GM12878 (cell line): ENCODE measurements around the gene ALDH1A3. TPM values are rescaled to one million over a fixed set of nuclear protein-coding genes. Genes with fewer than 3 reads are reported as not detected.

Experiments
- ATAC-seq: fragments of 200-7000 bp; cut with Tn5 transposase; 3 replicates; pipeline ENCODE4 v1.9.1; 2020; ENCODE audit warnings: mild to moderate bottlenecking, moderate library complexity
- BruUV-seq: library from RNA; stranded (reverse); fragments of 400-500 nt; replicated peaks from 2 replicates; lab custom pipeline; 2021; lab: Mats Ljungman, UMichigan
- CTCF ChIA-PET: fragments of 300-600 bp; sonication (Branson Sonifier 250); formaldehyde crosslinking; extraction: SDS; loops from one replicate; lab custom pipeline; 2021; ENCODE audit warnings: inconsistent platforms; lab: Yijun Ruan, JAX
- POLR2A ChIA-PET: fragments of 350-600 bp; formaldehyde crosslinking; extraction: SDS; loops from one replicate; lab custom pipeline; 2021; ENCODE audit warnings: inconsistent platforms; lab: Charles Lee
- RAD21 ChIA-PET: fragments of 300-600 bp; sonication (Branson Sonifier 250); formaldehyde crosslinking; loops from one replicate; lab custom pipeline; 2023; ENCODE audit warnings: antibody characterized with exemption; ENCODE audit not compliant: unreplicated experiment; lab: Charles Lee
- SMC1A ChIA-PET: fragments of 300-600 bp; sonication (Branson Sonifier 250); formaldehyde crosslinking; loops from one replicate; lab custom pipeline; 2023; ENCODE audit not compliant: unreplicated experiment, uncharacterized antibody; lab: Charles Lee
- DNase-seq: peaks from one replicate; pipeline ENCODE4 v3.0.0-alpha.2; 2011; ENCODE audit warnings: low read depth, low spot score
- FAIRE-seq: peaks from 3 replicates; lab custom pipeline; 2011; peaks lifted over from hg19 to GRCh38; lab: Jason Lieb, UNC
- H2AFZ ChIP-seq: 2 replicates; pipeline ENCODE4 v1.6.0; 2011; ENCODE audit warnings: low read depth, low read length, control low read depth; ENCODE audit not compliant: control insufficient read depth
- H3K27ac ChIP-seq: 2 replicates; pipeline ENCODE4 v1.5.1; 2011; ENCODE audit warnings: control low read depth; ENCODE audit not compliant: control insufficient read depth, insufficient read depth
- H3K27me3 ChIP-seq, 2 experiments: replicated peaks in 1 of 2; 2 replicates each; pipeline versions ENCODE4 v1.6.0 to v1.6.1; 2011; ENCODE audit warnings: low read length in 1 of 2; ENCODE audit not compliant: control insufficient read depth in 2 of 2, insufficient read depth in 2 of 2
- H3K36me3 ChIP-seq, 2 experiments: 2 replicates each; pipeline ENCODE4 v1.5.1; 2011; ENCODE audit warnings: low read length in 1 of 2; ENCODE audit not compliant: control insufficient read depth in 2 of 2, insufficient read depth in 2 of 2
- H3K4me1 ChIP-seq: 2 replicates; pipeline ENCODE4 v1.6.1; 2011; ENCODE audit warnings: mild to moderate bottlenecking, low read length, moderate library complexity, mixed read lengths; ENCODE audit not compliant: control insufficient read depth, insufficient read depth
- H3K4me2 ChIP-seq: 2 replicates; pipeline ENCODE4 v1.6.0; 2011; ENCODE audit warnings: control low read depth; ENCODE audit not compliant: control insufficient read depth, insufficient read depth
- H3K4me3 ChIP-seq: fragments of 200-600 bp; sonication (generic); 2 replicates; pipeline ENCODE4 v1.5.1; 2016
- H3K79me2 ChIP-seq: 2 replicates; pipeline ENCODE4 v1.6.0; 2011; ENCODE audit warnings: low read length; ENCODE audit not compliant: control insufficient read depth, insufficient read depth
- H3K9ac ChIP-seq: 2 replicates; pipeline ENCODE4 v1.8.0; 2011; ENCODE audit warnings: low read length, control low read depth, mixed read lengths; ENCODE audit not compliant: control insufficient read depth, insufficient read depth
- H3K9me3 ChIP-seq: replicated peaks from 3 replicates; pipeline ENCODE4 v1.5.1; 2011; ENCODE audit warnings: mild to moderate bottlenecking, low read length; ENCODE audit not compliant: control insufficient read depth, insufficient read depth
- H4K20me1 ChIP-seq: 2 replicates; pipeline ENCODE4 v1.6.0; 2011; ENCODE audit not compliant: control insufficient read depth, insufficient read depth
- BCL11A ChIP-seq: IDR thresholded peaks from 2 replicates; pipeline ENCODE4 v1.6.1; 2011; ENCODE audit warnings: low read depth, low read length
- DPF2 ChIP-seq: fragments of 450-650 bp; IDR thresholded peaks from 2 replicates; pipeline ENCODE4 v1.6.1; 2017; ENCODE audit warnings: mild to moderate bottlenecking
- FOXM1 ChIP-seq: IDR thresholded peaks from 2 replicates; pipeline ENCODE4 v1.6.1; 2012; ENCODE audit warnings: low read depth, mild to moderate bottlenecking, inconsistent platforms, low read length, moderate library complexity
- GABPA ChIP-seq: IDR thresholded peaks from 2 replicates; pipeline ENCODE4 v1.6.1; 2014; ENCODE audit warnings: antibody characterized with exemption, low read depth, mild to moderate bottlenecking, inconsistent platforms
- JUNB ChIP-seq: IDR thresholded peaks from 2 replicates; pipeline ENCODE4 v1.6.1; 2016; ENCODE audit warnings: antibody characterized with exemption, mild to moderate bottlenecking
- MXI1 ChIP-seq: fragments of 150-350 bp; IDR thresholded peaks from 2 replicates; pipeline ENCODE4 v1.6.1; 2011; ENCODE audit warnings: low read depth, mild to moderate bottlenecking, inconsistent platforms, low read length, improper control_type of control experiment
- POU2F2 ChIP-seq: IDR thresholded peaks from 3 replicates; pipeline ENCODE4 v1.6.1; 2011; ENCODE audit warnings: low read depth, mild to moderate bottlenecking, low read length, borderline replicate concordance
- RCOR1 ChIP-seq: conservative IDR thresholded peaks from 2 replicates; pipeline ENCODE4 v1.6.1; 2012; ENCODE audit warnings: low read depth, low read length, improper control_type of control experiment
- WGBS: methylation state at CpG from one replicate; pipeline ENCODE4 v1.1.6; 2016; ENCODE audit warnings: low lambda C conversion rate; ENCODE audit not compliant: insufficient replicate concordance, insufficient coverage; ENCODE audit errors: missing lambda C conversion rate; 5-methylcytosine and 5-hydroxymethylcytosine counted together
- in situ Hi-C: fragments of 300-500 bp; cut with MboI; formaldehyde crosslinking; loops from 9 replicates; pipeline ENCODE4 v1.14.3; 2018; ENCODE audit warnings: mixed read lengths
- intact Hi-C: fragments of 100-400 bp; cut with micrococcal nuclease; formaldehyde crosslinking; loops from one replicate; pipeline ENCODE4 v1.14.2; 2022; ENCODE audit not compliant: unreplicated experiment
- polyA plus RNA-seq, 11 experiments: library from polyadenylated mRNA; depleted of rRNA in 4 of 11; unstranded in 6 of 11; stranded (reverse) in 5 of 11; fragments of >200 nt; fragmentation: Nextera tagmentation in 4 of 11; fragmentation: Illumina TruSeq in 1 of 11; extraction: Ambion mirVana in 4 of 11; extraction: Trizol in 1 of 11; gene quantifications; 1 replicate in 1 of 11; 2 replicates in 10 of 11; pipeline versions ENCODE4 v1.2.1 to v1.2.3, GENCODE V29; 2011 to 2016; ENCODE audit warnings: inconsistent platforms in 2 of 11, missing spikeins in 2 of 11, low read depth in 1 of 11
- total RNA-seq, 4 experiments: library from RNA; depleted of rRNA in 3 of 4; stranded (reverse); fragments of >200 nt in 3 of 4; fragmentation: Illumina TruSeq in 1 of 4; extraction: Trizol in 1 of 4; gene quantifications; 2 replicates each; pipeline versions ENCODE4 v1.2.1 to v1.2.3, GENCODE V29; 2013 to 2021
- TF ChIP-seq, protein P1 (sequence below): fragments of 450-650 bp; formaldehyde crosslinking; IDR thresholded peaks from 2 replicates; pipeline ENCODE4 v1.4.0; 2020; ENCODE audit warnings: mild to moderate bottlenecking, moderate library complexity
- TF ChIP-seq, protein P2 (sequence below): IDR thresholded peaks from 2 replicates; pipeline ENCODE4 v1.6.1; 2012; ENCODE audit warnings: low read length, inconsistent platforms
- TF ChIP-seq, protein P3 (sequence below): IDR thresholded peaks from 2 replicates; pipeline ENCODE4 v1.6.1; 2011; ENCODE audit warnings: borderline replicate concordance, low read depth, mild to moderate bottlenecking, moderate library complexity, mixed read lengths, low read length; ENCODE audit not compliant: insufficient read depth; ENCODE audit errors: extremely low read length
- TF ChIP-seq, protein P4 (sequence below): IDR thresholded peaks from 2 replicates; pipeline ENCODE4 v1.6.1; 2012; ENCODE audit warnings: improper control_type of control experiment, low read depth, low read length; ENCODE audit not compliant: insufficient replicate concordance
- TF ChIP-seq, protein P5 (sequence below): IDR thresholded peaks from 2 replicates; pipeline ENCODE4 v1.6.1; 2012; ENCODE audit warnings: low read depth, low read length, improper control_type of control experiment

The ALDH1A3 gene
- total and polyA plus RNA-seq, 10 of the 15 experiments (the other 5 are each of a cell fraction or from before 2014, with no cell fraction given) = 0.06 to 0.69 (median 0.18) TPM

- Histone ChIP-seq H3K79me2 (no peaks in the 10 kb centered on the region), H3K9ac (no peak overlapping the region), H3K4me1 (no peaks in the 10 kb centered on the region), H2AFZ (no peak overlapping the region), H3K27me3 (peaks cover 1 to 5% of the 10 kb centered on the region in 2 experiments; a peak in 1 of 4 replicates), H3K4me3 (no peak overlapping the region), H3K9me3 (no peaks in the 10 kb centered on the region), H3K36me3 (no peaks in the 10 kb centered on the region), H4K20me1 (no peaks in the 10 kb centered on the region; the same call in 1 of the 2 replicates), H3K4me2 (no peak overlapping the region), H3K27ac (no peak overlapping the region)
- ATAC-seq (no peak), DNase-seq (no peak), FAIRE-seq (no peak)
- ChIA-PET CTCF (interaction anchor here (1.2 to 2.7 kb wide), 2 partner anchors 11 to 101 kb away, joined by 3 to 13 read pairs; no protein-coding TSS in a partner anchor), SMC1A (interaction anchor here (1.9 kb wide), 1 partner anchor 102 kb away, joined by 5 read pairs; no protein-coding TSS in a partner anchor), RAD21 (interaction anchor here (1.1 kb wide), 1 partner anchor 110 kb away, joined by 3 read pairs; no protein-coding TSS in a partner anchor), POLR2A (no interaction called here)
- WGBS = 53% methylated on average over 8 of the region's 8 CpGs
- BruUV-seq = no TSS peak
- in situ Hi-C loops (no loop called here), intact Hi-C loops (no loop called here)
- TF ChIP-seq POU2F2 (no peak), FOXM1 (no peak), JUNB (no peak), MXI1 (no peak), RCOR1 (no peak), DPF2 (no peak), GABPA (no peak), BCL11A (no peak)
- TF ChIP-seq, protein P1, sequence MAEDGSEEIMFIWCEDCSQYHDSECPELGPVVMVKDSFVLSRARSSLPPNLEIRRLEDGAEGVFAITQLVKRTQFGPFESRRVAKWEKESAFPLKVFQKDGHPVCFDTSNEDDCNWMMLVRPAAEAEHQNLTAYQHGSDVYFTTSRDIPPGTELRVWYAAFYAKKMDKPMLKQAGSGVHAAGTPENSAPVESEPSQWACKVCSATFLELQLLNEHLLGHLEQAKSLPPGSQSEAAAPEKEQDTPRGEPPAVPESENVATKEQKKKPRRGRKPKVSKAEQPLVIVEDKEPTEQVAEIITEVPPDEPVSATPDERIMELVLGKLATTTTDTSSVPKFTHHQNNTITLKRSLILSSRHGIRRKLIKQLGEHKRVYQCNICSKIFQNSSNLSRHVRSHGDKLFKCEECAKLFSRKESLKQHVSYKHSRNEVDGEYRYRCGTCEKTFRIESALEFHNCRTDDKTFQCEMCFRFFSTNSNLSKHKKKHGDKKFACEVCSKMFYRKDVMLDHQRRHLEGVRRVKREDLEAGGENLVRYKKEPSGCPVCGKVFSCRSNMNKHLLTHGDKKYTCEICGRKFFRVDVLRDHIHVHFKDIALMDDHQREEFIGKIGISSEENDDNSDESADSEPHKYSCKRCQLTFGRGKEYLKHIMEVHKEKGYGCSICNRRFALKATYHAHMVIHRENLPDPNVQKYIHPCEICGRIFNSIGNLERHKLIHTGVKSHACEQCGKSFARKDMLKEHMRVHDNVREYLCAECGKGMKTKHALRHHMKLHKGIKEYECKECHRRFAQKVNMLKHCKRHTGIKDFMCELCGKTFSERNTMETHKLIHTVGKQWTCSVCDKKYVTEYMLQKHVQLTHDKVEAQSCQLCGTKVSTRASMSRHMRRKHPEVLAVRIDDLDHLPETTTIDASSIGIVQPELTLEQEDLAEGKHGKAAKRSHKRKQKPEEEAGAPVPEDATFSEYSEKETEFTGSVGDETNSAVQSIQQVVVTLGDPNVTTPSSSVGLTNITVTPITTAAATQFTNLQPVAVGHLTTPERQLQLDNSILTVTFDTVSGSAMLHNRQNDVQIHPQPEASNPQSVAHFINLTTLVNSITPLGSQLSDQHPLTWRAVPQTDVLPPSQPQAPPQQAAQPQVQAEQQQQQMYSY = no peak
- TF ChIP-seq, protein P2, sequence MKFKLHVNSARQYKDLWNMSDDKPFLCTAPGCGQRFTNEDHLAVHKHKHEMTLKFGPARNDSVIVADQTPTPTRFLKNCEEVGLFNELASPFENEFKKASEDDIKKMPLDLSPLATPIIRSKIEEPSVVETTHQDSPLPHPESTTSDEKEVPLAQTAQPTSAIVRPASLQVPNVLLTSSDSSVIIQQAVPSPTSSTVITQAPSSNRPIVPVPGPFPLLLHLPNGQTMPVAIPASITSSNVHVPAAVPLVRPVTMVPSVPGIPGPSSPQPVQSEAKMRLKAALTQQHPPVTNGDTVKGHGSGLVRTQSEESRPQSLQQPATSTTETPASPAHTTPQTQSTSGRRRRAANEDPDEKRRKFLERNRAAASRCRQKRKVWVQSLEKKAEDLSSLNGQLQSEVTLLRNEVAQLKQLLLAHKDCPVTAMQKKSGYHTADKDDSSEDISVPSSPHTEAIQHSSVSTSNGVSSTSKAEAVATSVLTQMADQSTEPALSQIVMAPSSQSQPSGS = no peak
- TF ChIP-seq, protein P3, sequence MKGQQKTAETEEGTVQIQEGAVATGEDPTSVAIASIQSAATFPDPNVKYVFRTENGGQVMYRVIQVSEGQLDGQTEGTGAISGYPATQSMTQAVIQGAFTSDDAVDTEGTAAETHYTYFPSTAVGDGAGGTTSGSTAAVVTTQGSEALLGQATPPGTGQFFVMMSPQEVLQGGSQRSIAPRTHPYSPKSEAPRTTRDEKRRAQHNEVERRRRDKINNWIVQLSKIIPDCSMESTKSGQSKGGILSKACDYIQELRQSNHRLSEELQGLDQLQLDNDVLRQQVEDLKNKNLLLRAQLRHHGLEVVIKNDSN = no peak
- TF ChIP-seq, protein P4, sequence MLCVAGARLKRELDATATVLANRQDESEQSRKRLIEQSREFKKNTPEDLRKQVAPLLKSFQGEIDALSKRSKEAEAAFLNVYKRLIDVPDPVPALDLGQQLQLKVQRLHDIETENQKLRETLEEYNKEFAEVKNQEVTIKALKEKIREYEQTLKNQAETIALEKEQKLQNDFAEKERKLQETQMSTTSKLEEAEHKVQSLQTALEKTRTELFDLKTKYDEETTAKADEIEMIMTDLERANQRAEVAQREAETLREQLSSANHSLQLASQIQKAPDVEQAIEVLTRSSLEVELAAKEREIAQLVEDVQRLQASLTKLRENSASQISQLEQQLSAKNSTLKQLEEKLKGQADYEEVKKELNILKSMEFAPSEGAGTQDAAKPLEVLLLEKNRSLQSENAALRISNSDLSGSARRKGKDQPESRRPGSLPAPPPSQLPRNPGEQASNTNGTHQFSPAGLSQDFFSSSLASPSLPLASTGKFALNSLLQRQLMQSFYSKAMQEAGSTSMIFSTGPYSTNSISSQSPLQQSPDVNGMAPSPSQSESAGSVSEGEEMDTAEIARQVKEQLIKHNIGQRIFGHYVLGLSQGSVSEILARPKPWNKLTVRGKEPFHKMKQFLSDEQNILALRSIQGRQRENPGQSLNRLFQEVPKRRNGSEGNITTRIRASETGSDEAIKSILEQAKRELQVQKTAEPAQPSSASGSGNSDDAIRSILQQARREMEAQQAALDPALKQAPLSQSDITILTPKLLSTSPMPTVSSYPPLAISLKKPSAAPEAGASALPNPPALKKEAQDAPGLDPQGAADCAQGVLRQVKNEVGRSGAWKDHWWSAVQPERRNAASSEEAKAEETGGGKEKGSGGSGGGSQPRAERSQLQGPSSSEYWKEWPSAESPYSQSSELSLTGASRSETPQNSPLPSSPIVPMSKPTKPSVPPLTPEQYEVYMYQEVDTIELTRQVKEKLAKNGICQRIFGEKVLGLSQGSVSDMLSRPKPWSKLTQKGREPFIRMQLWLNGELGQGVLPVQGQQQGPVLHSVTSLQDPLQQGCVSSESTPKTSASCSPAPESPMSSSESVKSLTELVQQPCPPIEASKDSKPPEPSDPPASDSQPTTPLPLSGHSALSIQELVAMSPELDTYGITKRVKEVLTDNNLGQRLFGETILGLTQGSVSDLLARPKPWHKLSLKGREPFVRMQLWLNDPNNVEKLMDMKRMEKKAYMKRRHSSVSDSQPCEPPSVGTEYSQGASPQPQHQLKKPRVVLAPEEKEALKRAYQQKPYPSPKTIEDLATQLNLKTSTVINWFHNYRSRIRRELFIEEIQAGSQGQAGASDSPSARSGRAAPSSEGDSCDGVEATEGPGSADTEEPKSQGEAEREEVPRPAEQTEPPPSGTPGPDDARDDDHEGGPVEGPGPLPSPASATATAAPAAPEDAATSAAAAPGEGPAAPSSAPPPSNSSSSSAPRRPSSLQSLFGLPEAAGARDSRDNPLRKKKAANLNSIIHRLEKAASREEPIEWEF = no peak
- TF ChIP-seq, protein P5, sequence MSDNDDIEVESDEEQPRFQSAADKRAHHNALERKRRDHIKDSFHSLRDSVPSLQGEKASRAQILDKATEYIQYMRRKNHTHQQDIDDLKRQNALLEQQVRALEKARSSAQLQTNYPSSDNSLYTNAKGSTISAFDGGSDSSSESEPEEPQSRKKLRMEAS = no peak
These were observed 26.2 kb downstream of the ALDH1A3 start for GRCh38 chr15:100905850-100906249.
